HG02938 (cell line): Measurements from ENCODE around the gene IPO7.
"Not testable (repeated sequence)": the region's sequence is repeated elsewhere in the genome, so short reads cannot be mapped to it uniquely, and the experiment has no call there.

Source experiments
- ATAC-seq: cut with Tn5 transposase; IDR thresholded peaks from one replicate; pipeline ENCODE4 v1.9.1; 2021; ENCODE audit warnings: mild to moderate bottlenecking, moderate library complexity; ENCODE audit not compliant: unreplicated experiment

Gene IPO7

GRCh38 chr11:9397746-9398680 lies 13.6 kb downstream of the IPO7 start:
- ATAC-seq: no peak

DNA sequence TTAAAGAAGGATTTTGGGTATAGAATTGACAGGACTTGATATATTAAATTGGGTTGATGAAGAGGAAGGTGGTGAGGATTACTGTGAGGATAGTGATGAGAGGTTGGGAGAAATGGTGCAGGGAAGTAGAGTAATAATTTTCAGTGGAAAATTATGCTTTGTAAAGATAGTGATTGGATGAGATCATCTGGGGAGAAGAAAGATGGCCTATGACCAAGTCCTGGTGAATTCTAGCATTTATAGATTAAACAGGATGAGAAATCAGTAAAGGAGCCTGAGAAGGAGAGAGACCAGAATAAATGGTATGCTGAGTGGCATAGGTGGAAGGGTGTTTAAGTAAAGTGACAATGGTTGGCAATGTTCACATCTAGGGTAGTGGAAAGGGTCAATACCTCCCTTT lies 15.0 kb downstream of the IPO7 start:
- ATAC-seq: no peak

- ATAC-seq: not testable (repeated sequence)
Measured at GRCh38 chr11:9401884-9402283, 17.4 kb downstream of the IPO7 start.

- no peak for ATAC-seq
Measured at GRCh38 chr11:9428706-9429105, 44.3 kb downstream of the IPO7 start.

GRCh38 chr11:9438611-9439010 lies 54.2 kb downstream of the IPO7 start:
- no peak for ATAC-seq

GRCh38 chr11:9446230-9446629 lies 61.8 kb downstream of the IPO7 start:
- ATAC-seq: no peak

GRCh38 chr11:9448576-9449352 lies 64.3 kb downstream of the IPO7 start:
- ATAC-seq: no peak

GRCh38 chr11:9452023-9452422 lies 67.6 kb downstream of the IPO7 start:
- ATAC-seq: not testable (repeated sequence)

DNA sequence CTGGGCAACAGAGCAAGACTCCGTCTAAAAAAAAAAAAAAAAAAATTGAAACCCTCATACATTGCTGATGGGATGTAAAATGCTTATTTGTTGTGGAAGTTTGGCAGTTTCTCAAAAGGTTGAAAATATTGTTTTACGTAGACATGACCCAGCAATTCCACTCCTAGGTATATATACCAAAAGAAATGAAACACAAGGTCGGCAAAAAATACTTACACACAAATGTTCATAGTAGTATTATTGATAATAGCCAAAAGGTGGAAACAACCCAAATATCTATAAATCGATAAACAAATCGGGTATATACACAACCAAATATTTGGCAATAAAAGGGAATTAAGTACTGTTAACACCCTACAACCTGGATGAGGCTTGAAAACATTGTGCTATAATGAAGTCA lies 71.3 kb downstream of the IPO7 start:
- ATAC-seq: no peak

DNA sequence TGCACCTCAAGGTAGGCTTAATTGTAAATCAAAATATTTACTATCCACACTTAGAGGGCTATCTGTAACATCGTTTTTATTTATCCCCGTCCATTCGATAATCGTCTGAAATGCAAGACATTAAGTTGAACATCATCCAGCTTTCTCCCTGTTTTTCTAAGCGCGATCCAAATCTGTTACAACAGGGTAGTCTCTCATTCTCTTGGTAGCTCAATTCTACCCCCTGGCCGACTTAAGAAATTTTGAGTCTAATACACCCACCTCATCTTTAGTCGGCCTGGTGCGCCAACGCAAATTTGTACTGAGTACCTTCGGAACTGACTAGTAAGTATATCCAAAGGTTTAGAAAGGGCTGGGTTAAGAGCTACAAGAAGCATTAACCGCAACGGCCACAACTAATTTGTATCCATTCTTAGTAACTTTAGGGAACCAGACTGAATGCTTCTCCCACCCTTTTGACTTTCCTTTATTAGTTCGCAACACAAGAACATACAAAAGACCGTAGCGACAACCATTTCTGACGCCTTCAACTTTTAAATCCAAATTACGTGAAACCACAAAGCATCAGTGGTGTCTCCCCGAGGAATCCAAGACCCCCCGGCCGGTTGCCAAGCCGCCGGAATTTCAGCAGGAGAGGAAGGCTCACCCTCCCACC lies 75.3 kb downstream of the IPO7 start:
- no peak for ATAC-seq

DNA sequence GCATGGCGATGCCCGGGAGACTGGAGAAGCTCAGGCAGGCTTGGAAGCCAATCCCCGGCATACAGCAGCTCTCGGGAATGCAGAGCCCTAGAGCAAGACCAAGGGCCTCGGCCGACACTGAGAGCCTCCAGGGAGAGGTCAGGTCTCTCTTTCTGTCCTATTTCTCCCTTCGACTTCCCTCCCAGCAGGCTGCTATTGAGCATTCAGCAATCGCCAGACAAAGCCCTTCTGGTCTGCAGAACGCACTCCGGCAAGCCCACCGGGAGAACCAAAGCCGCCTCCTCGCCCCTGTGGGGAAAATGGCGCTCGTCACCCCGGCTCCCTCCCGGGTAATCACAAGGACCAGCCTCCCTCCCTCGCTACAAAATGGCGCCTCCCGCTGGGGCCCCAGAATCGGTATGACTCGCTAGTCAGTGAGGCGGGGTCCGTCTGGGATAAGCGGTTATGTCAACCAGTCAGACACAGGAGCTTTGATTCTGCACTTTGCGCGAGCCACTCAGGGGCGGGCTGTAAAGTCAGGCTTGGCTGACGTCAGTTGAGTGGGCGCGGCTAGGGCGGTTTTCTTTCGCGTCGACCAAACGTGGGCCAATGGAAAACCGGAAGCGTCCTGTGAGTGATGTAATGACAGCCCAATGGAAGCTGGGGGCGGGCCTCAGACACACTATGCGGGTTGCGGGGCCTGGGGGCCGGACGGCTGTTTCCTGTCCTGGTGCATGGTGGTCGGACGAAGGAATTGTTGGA lies 76.0 kb downstream of the IPO7 start, which contains the start of gene ZNF143:
Gene ZNF143 (plus strand): TSS at position 691 of the 741 bp plus-strand sequence. CDS start 10,297 bp downstream, outside the sequence.
- peak; percentile 87 for ATAC-seq

DNA sequence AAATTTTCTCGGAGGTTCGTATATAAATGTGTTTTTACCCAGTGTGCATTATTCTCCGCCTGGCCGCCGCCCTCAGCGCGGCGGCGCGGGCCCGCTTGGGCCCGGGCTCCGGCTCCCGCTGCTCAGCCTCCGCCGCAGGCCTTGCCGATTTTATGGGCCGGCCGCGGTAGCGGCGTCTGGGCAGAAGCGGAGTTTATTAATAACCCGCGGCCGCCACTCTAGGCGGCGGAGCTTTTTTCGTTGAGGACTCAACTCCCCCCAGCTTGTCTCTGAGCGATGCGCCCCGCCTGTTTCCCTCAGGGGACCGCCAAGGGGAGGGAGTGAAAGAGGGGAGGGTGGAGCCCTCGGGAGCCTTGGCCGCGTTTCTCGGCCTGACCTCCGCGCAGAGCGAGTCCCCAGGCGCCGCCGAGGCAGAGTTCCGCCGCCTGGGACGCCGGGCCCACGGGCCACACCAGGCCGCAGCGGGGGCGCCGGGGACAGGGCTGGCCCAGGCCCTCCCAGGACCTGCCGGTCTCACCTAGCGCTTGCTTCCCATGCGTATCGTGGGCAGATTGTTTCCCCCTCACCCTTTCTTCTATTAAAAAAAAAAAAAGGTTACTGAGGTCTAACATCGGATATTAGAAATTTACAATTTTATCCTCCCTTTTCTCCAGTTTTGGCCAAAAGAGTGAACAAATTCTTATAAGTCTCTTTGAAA lies 76.8 kb downstream of the IPO7 start:
- peak; percentile 48 for ATAC-seq

DNA sequence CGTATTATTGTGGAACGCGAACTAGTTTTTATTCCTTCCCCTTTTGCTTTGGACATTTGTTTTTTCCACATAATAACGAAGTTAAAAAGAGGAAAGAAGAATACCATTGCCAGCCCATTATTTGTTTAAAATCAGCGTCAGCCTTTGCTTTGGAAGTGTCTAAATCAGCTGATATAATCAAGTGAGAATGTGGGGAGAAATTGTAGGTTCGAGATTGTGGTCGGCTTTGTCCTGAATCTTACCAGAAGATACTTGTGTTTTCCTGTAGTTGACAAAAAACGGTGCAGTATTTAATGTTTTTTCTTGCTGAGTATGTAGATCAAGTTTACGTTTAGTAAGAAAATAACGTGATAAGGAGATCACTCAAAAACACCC lies 77.3 kb downstream of the IPO7 start:
- ATAC-seq: no peak

DNA sequence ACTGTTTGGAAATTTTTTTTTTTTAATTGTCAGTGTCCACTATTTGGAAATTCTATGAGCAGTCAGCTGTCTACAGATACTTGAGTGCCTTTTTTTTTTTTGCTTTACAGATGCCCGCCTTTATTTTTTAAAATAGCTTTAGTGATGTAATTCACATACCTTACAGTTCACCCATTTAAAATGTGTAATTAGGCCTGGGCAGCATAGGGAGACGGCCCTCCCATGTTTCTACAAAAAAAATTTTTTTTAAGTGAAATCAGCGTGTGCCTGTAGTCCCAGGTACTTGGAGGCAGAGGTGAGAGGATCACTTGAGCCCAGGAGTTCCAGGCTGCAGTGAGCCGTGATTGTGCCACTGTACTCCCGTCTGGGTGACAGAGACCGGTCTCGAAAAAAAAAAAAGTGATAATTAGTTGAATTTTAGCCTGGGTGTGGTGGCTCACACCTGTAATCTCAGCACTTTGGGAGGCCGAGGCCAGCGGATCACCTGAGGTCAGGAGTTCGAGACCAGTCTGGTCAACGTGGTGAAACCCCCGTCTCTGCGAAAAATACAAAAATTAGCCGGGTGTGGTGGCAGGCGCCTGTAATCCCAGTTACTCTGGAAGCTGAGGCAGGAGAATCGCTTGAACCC lies 77.8 kb downstream of the IPO7 start:
- no peak for ATAC-seq

- no peak for ATAC-seq
Measured at GRCh38 chr11:9462806-9463537, 78.5 kb downstream of the IPO7 start.

DNA sequence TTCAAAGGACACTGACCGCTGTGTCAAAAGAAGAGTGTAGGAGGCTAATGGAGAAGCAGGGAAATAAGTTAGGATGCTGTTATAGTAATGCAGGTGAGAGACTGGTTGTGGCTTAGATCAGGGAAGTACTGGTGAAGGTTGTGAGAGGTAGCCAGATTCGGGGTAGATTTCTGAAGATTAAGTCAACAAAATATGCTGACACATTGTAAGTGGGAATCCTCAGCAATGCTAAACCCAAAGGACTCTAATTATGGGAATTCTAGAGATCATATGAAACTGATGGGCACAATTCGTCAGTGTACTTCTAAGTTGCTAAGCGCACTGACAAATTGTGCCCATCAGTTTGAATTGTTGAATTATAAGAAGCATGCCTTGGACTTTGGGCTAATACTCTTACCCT lies 86.3 kb downstream of the IPO7 start:
- no peak for ATAC-seq

DNA sequence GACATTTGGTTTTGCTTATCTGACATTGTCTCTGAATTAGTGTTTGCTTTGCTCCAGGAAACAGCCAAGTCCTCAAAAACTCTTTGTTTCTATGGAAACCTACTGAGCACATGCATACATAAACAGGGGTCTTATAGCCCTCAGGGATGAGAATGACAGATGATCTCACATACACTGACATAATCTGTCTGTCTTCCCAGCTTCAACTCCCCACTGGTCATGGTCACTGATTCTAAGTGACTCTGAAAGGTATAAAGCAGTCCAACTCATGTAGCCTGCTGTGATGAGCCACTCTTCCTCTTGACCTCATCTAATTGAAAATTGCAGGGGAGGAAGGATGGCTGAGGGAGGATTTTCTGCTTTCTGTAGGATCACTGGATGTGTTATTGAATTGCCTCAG lies 89.0 kb downstream of the IPO7 start:
- ATAC-seq: no peak

- ATAC-seq: no peak
Measured at GRCh38 chr11:9479899-9480298, 95.4 kb downstream of the IPO7 start.
